ENCODE measurements around the gene MAPRE2.

Gene MAPRE2

GRCh38 chr18:35062408-35062807, 21.2 kb downstream of the MAPRE2 start:
- no peak for DNase-seq (ENCODE audit: low spot score)

- DNase-seq (ENCODE audit: low spot score) = no peak
Measured at GRCh38 chr18:35063875-35064690, 22.9 kb downstream of the MAPRE2 start.

- no peak for DNase-seq (ENCODE audit: low spot score)
Measured at GRCh38 chr18:35067454-35067853, 26.2 kb downstream of the MAPRE2 start.

GRCh38 chr18:35071819-35072247, 30.6 kb downstream of the MAPRE2 start:
- DNase-seq (ENCODE audit: low spot score) = no peak

- no peak for DNase-seq (ENCODE audit: low spot score)
Measured at GRCh38 chr18:35072616-35073015, 31.4 kb downstream of the MAPRE2 start.

GRCh38 chr18:35073186-35074105, 32.2 kb downstream of the MAPRE2 start:
- DNase-seq (ENCODE audit: low spot score) = no peak

GRCh38 chr18:35074581-35074980, 33.4 kb downstream of the MAPRE2 start:
- DNase-seq (ENCODE audit: low spot score) = no peak

GRCh38 chr18:35075132-35075531, 33.9 kb downstream of the MAPRE2 start:
- DNase-seq (ENCODE audit: low spot score) = no peak

- no peak for DNase-seq (ENCODE audit: low spot score)
Measured at GRCh38 chr18:35076135-35076924, 35.1 kb downstream of the MAPRE2 start.

GRCh38 chr18:35077937-35078336, 36.7 kb downstream of the MAPRE2 start:
- DNase-seq (ENCODE audit: low spot score) = no peak

- no peak for DNase-seq (ENCODE audit: low spot score)
Measured at GRCh38 chr18:35080058-35080457, 38.8 kb downstream of the MAPRE2 start.

GRCh38 chr18:35083174-35083712, 42.0 kb downstream of the MAPRE2 start:
- no peak for DNase-seq (ENCODE audit: low spot score)

- DNase-seq (ENCODE audit: low spot score) = no peak
Measured at GRCh38 chr18:35084494-35085449, 43.6 kb downstream of the MAPRE2 start.

- no peak for DNase-seq (ENCODE audit: low spot score)
Measured at GRCh38 chr18:35085450-35086380, 44.5 kb downstream of the MAPRE2 start.

GRCh38 chr18:35086704-35087103, 45.5 kb downstream of the MAPRE2 start:
- DNase-seq (ENCODE audit: low spot score) = no peak

- DNase-seq (ENCODE audit: low spot score) = no peak
Measured at GRCh38 chr18:35087726-35088125, 46.5 kb downstream of the MAPRE2 start.

- DNase-seq (ENCODE audit: low spot score) = no peak
Measured at GRCh38 chr18:35088921-35089320, 47.7 kb downstream of the MAPRE2 start.

GRCh38 chr18:35089382-35089781, 48.2 kb downstream of the MAPRE2 start:
- DNase-seq (ENCODE audit: low spot score) = no peak

GRCh38 chr18:35089891-35090550, 48.8 kb downstream of the MAPRE2 start:
- DNase-seq (ENCODE audit: low spot score) = no peak

All from CD4-positive, alpha-beta T cell treated with Interleukin-2 at 100 ng/mL for 4 hours (primary cell).